Esophagus muscularis mucosa (tissue), 4 donors: ENCODE results near the gene AGBL1. TPM values are rescaled to one million over a fixed set of nuclear protein-coding genes. Genes with fewer than 3 reads are reported as not detected.

ENCODE experiments used
- DNase-seq: peaks from one replicate; pipeline ENCODE4 v3.0.0-alpha.2; 2017; ENCODE audit errors: extremely low spot score
- H3K27ac ChIP-seq, 4 donors: fragments of 200-600 bp; sonication (generic); replicated peaks in 1 of 4; 1 replicate in 3 of 4; 2 replicates in 1 of 4; pipeline ENCODE4 v1.5.1; 2016 to 2019; ENCODE audit warnings: mild to moderate bottlenecking in 1 of 4
- H3K27me3 ChIP-seq, 4 donors: fragments of 200-600 bp; sonication (generic); one replicate each; pipeline versions ENCODE4 v1.5.1 to v1.6.0; 2016 to 2019
- H3K36me3 ChIP-seq, 4 donors: fragments of 200-600 bp; sonication (generic); one replicate each; pipeline ENCODE4 v1.5.1; 2016 to 2019
- H3K4me1 ChIP-seq, 4 donors: fragments of 200-600 bp; sonication (generic); one replicate each; pipeline ENCODE4 v1.5.1; 2016 to 2019
- H3K4me3 ChIP-seq, 4 donors: fragments of 200-600 bp; sonication (generic); 1 replicate in 2 of 4; 2 replicates in 2 of 4; pipeline ENCODE4 v1.5.1; 2016 to 2019; ENCODE audit warnings: mild to moderate bottlenecking in 4 of 4, moderate library complexity in 1 of 4
- H3K9me3 ChIP-seq, 4 donors: fragments of 200-600 bp; sonication (generic); 1 replicate in 3 of 4; 2 replicates in 1 of 4; pipeline ENCODE4 v1.5.1; 2016 to 2019
- EP300 ChIP-seq: sonication (generic); formaldehyde crosslinking; IDR thresholded peaks from one replicate; pipeline ENCODE4 v1.6.1; 2017; ENCODE audit warnings: antibody characterized with exemption
- POLR2A ChIP-seq: fragments of 450-650 bp; IDR thresholded peaks from one replicate; pipeline ENCODE4 v1.6.1; 2017; ENCODE audit warnings: antibody characterized with exemption, moderate library complexity, mild to moderate bottlenecking, low read depth
- POLR2AphosphoS5 ChIP-seq, 2 donors: sonication (generic); formaldehyde crosslinking; IDR thresholded peaks; one replicate each; pipeline ENCODE4 v1.6.1; 2017; ENCODE audit warnings: antibody characterized with exemption in 2 of 2
- WGBS: methylation state at CpG from one replicate; pipeline ENCODE4 v1.1.5; 2018; 5-methylcytosine and 5-hydroxymethylcytosine counted together
- intact Hi-C: fragments of 100-400 bp; cut with DNase I; formaldehyde crosslinking; loops from one replicate; pipeline ENCODE4 v1.15.1; 2023
- total RNA-seq, 4 donors: library from RNA; depleted of rRNA; stranded (reverse); fragments of >200 nt; gene quantifications; one replicate each; pipeline versions ENCODE4 v1.1.0 to v1.2.1, GENCODE V29; 2016
- TF ChIP-seq, protein P1 (sequence below), 3 experiments: fragments of 200-600 bp in 2 of 3; fragments of 450-650 bp in 1 of 3; sonication (generic) in 2 of 3; IDR thresholded peaks; one replicate each; pipeline ENCODE4 v1.5.1; 2017 to 2019; ENCODE audit warnings: antibody characterized with exemption in 3 of 3, mild to moderate bottlenecking in 2 of 3, moderate library complexity in 1 of 3

AGBL1 gene
- total RNA-seq, 4 donors from 2014 or later = 0.06 TPM; not detected in 3

DNA sequence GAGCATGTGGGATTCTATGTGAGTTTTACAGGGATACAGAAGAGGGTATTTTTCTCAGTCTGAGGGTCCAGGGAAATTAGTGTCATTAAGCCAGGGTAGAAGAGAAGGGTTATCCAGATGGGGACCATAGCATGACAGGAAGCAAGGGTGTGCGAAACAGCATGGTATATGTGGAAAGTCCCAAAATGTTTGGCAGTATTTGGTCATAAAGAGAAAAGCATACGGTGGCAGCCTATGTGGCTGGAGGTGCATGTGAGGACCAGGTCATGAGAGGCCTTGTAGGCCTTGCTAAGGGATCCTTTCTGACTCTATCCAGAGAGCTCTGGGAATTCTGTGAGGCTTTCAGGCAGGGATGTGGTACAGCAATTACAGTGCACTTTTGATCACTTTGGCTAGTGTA, 411.4 kb downstream of the AGBL1 start:
- H3K4me1 ChIP-seq = no peaks in the 10 kb centered on the region
- WGBS = 88% methylated on average over 2 of the region's 2 CpGs
- intact Hi-C loops = no loop called here
- no peak for DNase-seq
- H3K9me3 ChIP-seq = no peaks in the 10 kb centered on the region
- TF ChIP-seq POLR2A (no peak), EP300 (no peak)
- H3K27ac ChIP-seq = no peak overlapping the region
- no peaks in the 10 kb centered on the region for H3K27me3 ChIP-seq
- no peaks in the 10 kb centered on the region for H3K36me3 ChIP-seq
- H3K4me3 ChIP-seq = no peak overlapping the region

DNA sequence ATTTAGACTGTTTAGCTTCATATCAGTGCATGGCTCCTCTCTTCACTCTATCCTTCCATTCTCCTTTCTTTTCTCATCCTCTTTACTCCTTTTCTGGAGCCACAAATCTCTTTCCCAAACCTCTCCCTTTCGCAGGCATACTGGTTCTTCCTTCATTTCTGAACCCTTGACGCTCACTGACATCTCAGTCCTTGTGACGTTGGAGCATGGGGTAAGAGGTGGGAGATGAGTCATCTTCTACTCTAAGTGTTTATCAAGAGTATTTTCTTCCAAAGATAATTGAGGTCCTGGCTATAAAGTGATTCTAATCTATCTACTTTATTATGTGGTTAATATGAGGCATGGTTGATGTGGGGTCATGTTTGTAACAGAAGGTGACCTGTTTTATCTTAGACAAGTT, 414.2 kb downstream of the AGBL1 start:
- no peak for DNase-seq
- 54% methylated on average over 3 of the region's 3 CpGs for WGBS
- no peaks in the 10 kb centered on the region for H3K9me3 ChIP-seq
- no peaks in the 10 kb centered on the region for H3K4me1 ChIP-seq
- intact Hi-C loops = no loop called here
- no peak overlapping the region for H3K27ac ChIP-seq
- H3K36me3 ChIP-seq = no peaks in the 10 kb centered on the region
- TF ChIP-seq, protein P1, sequence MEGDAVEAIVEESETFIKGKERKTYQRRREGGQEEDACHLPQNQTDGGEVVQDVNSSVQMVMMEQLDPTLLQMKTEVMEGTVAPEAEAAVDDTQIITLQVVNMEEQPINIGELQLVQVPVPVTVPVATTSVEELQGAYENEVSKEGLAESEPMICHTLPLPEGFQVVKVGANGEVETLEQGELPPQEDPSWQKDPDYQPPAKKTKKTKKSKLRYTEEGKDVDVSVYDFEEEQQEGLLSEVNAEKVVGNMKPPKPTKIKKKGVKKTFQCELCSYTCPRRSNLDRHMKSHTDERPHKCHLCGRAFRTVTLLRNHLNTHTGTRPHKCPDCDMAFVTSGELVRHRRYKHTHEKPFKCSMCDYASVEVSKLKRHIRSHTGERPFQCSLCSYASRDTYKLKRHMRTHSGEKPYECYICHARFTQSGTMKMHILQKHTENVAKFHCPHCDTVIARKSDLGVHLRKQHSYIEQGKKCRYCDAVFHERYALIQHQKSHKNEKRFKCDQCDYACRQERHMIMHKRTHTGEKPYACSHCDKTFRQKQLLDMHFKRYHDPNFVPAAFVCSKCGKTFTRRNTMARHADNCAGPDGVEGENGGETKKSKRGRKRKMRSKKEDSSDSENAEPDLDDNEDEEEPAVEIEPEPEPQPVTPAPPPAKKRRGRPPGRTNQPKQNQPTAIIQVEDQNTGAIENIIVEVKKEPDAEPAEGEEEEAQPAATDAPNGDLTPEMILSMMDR (IDR thresholded peaks at IDR 0.05) = no peak
- no peak for TF ChIP-seq POLR2A
- TF ChIP-seq POLR2AphosphoS5 (IDR thresholded peaks at IDR 0.05) = no peak
- TF ChIP-seq EP300 = no peak
- no peak overlapping the region for H3K4me3 ChIP-seq
- no peaks in the 10 kb centered on the region for H3K27me3 ChIP-seq

DNA sequence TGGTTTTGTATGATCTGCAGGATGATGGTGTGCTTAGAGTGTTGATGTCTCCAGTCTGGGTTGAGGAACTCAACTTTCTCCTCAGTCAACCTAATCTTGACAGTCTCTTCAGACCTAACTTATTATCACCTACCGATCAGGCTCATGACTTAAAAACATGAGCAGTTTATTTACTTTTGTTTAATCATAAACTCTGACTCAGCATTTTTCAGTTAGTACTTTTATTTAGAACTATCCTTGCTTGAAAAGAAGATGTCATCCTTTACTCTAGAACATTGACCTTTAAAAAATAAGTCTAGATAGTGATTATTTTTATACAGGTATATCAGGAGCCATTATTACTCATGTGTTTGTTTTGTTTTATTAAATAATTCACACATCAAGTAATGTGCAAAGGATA, 414.8 kb downstream of the AGBL1 start:
- Histone ChIP-seq H3K27me3 (no peaks in the 10 kb centered on the region), H3K4me1 (no peaks in the 10 kb centered on the region), H3K9me3 (no peaks in the 10 kb centered on the region), H3K36me3 (no peaks in the 10 kb centered on the region), H3K27ac (no peak overlapping the region), H3K4me3 (no peak overlapping the region)
- no peak for DNase-seq
- TF ChIP-seq POLR2AphosphoS5 (IDR thresholded peaks at IDR 0.05) = no peak
- TF ChIP-seq, protein P1 (IDR thresholded peaks at IDR 0.05) = no peak
- no peak for TF ChIP-seq EP300
- TF ChIP-seq POLR2A = no peak
- 86% methylated on average over 1 of the region's 1 CpG for WGBS
- intact Hi-C loops = no loop called here

DNA sequence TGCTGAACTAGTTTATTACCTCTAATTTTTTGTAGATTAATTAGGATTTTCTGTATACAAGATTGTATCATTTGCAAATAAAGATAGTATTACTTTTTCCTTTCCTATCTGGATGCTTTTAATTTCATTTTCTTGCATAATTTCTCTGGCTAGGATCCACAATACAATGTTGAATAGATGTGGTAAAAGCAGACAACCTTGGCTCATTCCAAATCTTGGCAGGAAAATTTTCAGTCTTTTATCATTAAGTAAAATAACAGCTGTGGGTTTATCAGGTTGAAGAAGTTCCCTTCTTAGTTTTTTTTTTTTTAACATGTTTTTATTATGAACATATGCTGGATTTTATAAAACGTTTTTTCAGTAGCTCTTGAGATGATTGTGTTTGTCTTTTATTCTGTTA, 422.6 kb downstream of the AGBL1 start:
- no peaks in the 10 kb centered on the region for H3K36me3 ChIP-seq
- intact Hi-C loops = no loop called here
- no peak for TF ChIP-seq POLR2AphosphoS5 (IDR thresholded peaks at IDR 0.05)
- TF ChIP-seq, protein P1 (IDR thresholded peaks at IDR 0.05) = no peak
- TF ChIP-seq POLR2A = no peak
- TF ChIP-seq EP300 = no peak
- WGBS = 19% methylated on average over 1 of the region's 1 CpG
- no peak for DNase-seq
- no peak overlapping the region for H3K4me3 ChIP-seq
- H3K27ac ChIP-seq = no peak overlapping the region
- H3K4me1 ChIP-seq = no peaks in the 10 kb centered on the region
- no peaks in the 10 kb centered on the region for H3K27me3 ChIP-seq
- peaks cover 0 to 5% (median 0%) of the 10 kb centered on the region in 4 donors for H3K9me3 ChIP-seq

DNA sequence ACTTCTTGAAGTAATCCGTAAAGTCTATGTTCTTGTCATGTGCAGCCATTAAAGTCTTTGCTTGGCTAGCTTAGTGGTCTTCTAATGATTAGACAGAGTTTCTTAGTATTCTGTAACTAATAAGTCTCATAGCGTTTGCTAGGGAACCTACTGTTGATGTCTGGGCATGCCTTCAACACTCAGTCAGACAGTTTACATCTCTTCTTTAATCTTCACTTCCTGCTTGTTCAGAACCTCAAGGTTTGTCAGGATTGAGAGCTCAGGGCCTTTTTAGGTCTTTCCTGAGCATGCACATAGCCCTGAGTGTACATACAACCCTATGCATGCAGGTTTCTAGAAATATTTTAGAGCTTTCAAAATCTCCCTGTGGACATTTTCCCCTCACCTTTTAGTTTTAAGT, 426.3 kb downstream of the AGBL1 start:
- DNase-seq = no peak
- Histone ChIP-seq H3K27ac (no peak overlapping the region), H3K4me3 (no peak overlapping the region), H3K4me1 (no peaks in the 10 kb centered on the region), H3K36me3 (no peaks in the 10 kb centered on the region), H3K9me3 (peaks cover 0 to 5% (median 0%) of the 10 kb centered on the region in 4 donors), H3K27me3 (no peaks in the 10 kb centered on the region)
- intact Hi-C loops = no loop called here
- TF ChIP-seq EP300 (no peak), POLR2A (no peak), POLR2AphosphoS5 (IDR thresholded peaks at IDR 0.05) (no peak)
- TF ChIP-seq, protein P1 (IDR thresholded peaks at IDR 0.05) = no peak
- 80% methylated on average over 2 of the region's 2 CpGs for WGBS
